Choroid plexus epithelial cell (primary cell): ENCODE data around the gene GLP2R.
A peak's percentile ranks its signal among the peaks of the same experiment; 100 is the strongest.

Source experiments
- DNase-seq: peaks from one replicate; pipeline ENCODE4 v3.0.0-alpha.2; 2010; ENCODE audit warnings: low read depth
- H3K4me3 ChIP-seq: 2 replicates; pipeline ENCODE4 v1.5.1; 2011; ENCODE audit warnings: low read depth, mild to moderate bottlenecking, control low read depth, low read length, moderate library complexity
- CTCF ChIP-seq: conservative IDR thresholded peaks from 2 replicates; pipeline ENCODE4 v1.5.1; 2011; ENCODE audit warnings: low read depth, mild to moderate bottlenecking, control low read depth, inconsistent platforms, low read length, moderate library complexity

The GLP2R gene

GRCh38 chr17:9900044-9900594 lies 74.4 kb downstream of the GLP2R start:
- no peak for DNase-seq
- TF ChIP-seq CTCF: no peak
- no peak overlapping the region for H3K4me3 ChIP-seq

- no peak overlapping the region for H3K4me3 ChIP-seq
- TF ChIP-seq CTCF: no peak
- no peak for DNase-seq
Measured at GRCh38 chr17:9900784-9901183, 75.1 kb downstream of the GLP2R start.

GRCh38 chr17:9902120-9902519 lies 76.4 kb downstream of the GLP2R start:
- DNase-seq: no peak
- no peak overlapping the region for H3K4me3 ChIP-seq
- no peak for TF ChIP-seq CTCF

GRCh38 chr17:9904277-9905077 lies 78.8 kb downstream of the GLP2R start:
- H3K4me3 ChIP-seq: no peak overlapping the region
- no peak for DNase-seq
- TF ChIP-seq CTCF: no peak

GRCh38 chr17:9905078-9905415 lies 79.3 kb downstream of the GLP2R start, which contains the start of gene RCVRN:
Gene RCVRN (minus strand): TSS chr17:9905271. CDS start chr17:9905180, 91 bp downstream.
- DNase-seq: no peak
- H3K4me3 ChIP-seq: no peak within 1 kb of the TSS
- no peak for TF ChIP-seq CTCF

- DNase-seq: peak; percentile 37
- TF ChIP-seq CTCF: peak; percentile 63
- H3K4me3 ChIP-seq: no peak overlapping the region
Measured at GRCh38 chr17:9905902-9906301, 80.2 kb downstream of the GLP2R start.

- no peak for TF ChIP-seq CTCF
- H3K4me3 ChIP-seq: no peak overlapping the region
- DNase-seq: no peak
Measured at GRCh38 chr17:9906616-9907015, 80.9 kb downstream of the GLP2R start.
